Erythroblast (primary cell): Measurements from ENCODE around the gene DCK.

ENCODE experiments used
- GATA1 ChIP-seq: IDR thresholded peaks from 2 replicates; pipeline ENCODE4 v1.6.1; 2011; ENCODE audit warnings: low read depth, mild to moderate bottlenecking, control low read depth, low read length, moderate library complexity
- POLR2A ChIP-seq: IDR thresholded peaks from 2 replicates; pipeline ENCODE4 v1.6.1; 2011; ENCODE audit warnings: mild to moderate bottlenecking, low read length

GRCh38 chr4:70979445-70980008 lies 13.9 kb upstream of the DCK start:
- TF ChIP-seq POLR2A (no peak), GATA1 (no peak)
